H9 (cell line): ENCODE results near the gene ZFAND3. TPM values are rescaled to one million over a fixed set of nuclear protein-coding genes. Genes with fewer than 3 reads are reported as not detected.

Source experiments
- DNase-seq: peaks from one replicate; pipeline ENCODE4 v3.0.0-alpha.2; 2017
- H2AFZ ChIP-seq: one replicate; pipeline ENCODE4 v1.6.1; 2013; ENCODE audit warnings: mild to moderate bottlenecking, low read length, control low read depth, moderate library complexity
- H2AK5ac ChIP-seq: 2 replicates; pipeline ENCODE4 v1.6.1; 2013; ENCODE audit warnings: low read length, control low read depth, mixed read lengths; ENCODE audit not compliant: insufficient read length
- H2BK120ac ChIP-seq: one replicate; pipeline ENCODE4 v1.6.1; 2013; ENCODE audit warnings: low read depth, mild to moderate bottlenecking, low read length, control low read depth, inconsistent platforms; ENCODE audit not compliant: poor library complexity, severe bottlenecking
- H2BK12ac ChIP-seq: 2 replicates; pipeline ENCODE4 v1.6.1; 2013; ENCODE audit warnings: low read length, control low read depth, mixed read lengths, low read depth; ENCODE audit not compliant: insufficient read length
- H2BK15ac ChIP-seq: 2 replicates; pipeline ENCODE4 v1.6.1; 2013; ENCODE audit warnings: low read depth, low read length, control low read depth
- H2BK20ac ChIP-seq: one replicate; pipeline ENCODE4 v1.6.1; 2013; ENCODE audit warnings: low read depth, mild to moderate bottlenecking, low read length, control low read depth, inconsistent platforms; ENCODE audit not compliant: poor library complexity, severe bottlenecking
- H2BK5ac ChIP-seq: 2 replicates; pipeline ENCODE4 v1.6.1; 2013; ENCODE audit warnings: low read length, control low read depth, mixed read lengths; ENCODE audit not compliant: insufficient read length
- H3K14ac ChIP-seq: 2 replicates; pipeline ENCODE4 v1.6.1; 2013; ENCODE audit warnings: low read length, control low read depth; ENCODE audit not compliant: insufficient read depth
- H3K18ac ChIP-seq: 2 replicates; pipeline ENCODE4 v1.6.1; 2013; ENCODE audit warnings: low read depth, mild to moderate bottlenecking, mixed read lengths, low read length, control low read depth; ENCODE audit not compliant: insufficient read length
- H3K23ac ChIP-seq: 2 replicates; pipeline ENCODE4 v1.6.1; 2013; ENCODE audit warnings: low read length, control low read depth, mixed read lengths, low read depth; ENCODE audit not compliant: insufficient read length
- H3K23me2 ChIP-seq: 2 replicates; pipeline ENCODE4 v1.6.1; 2013; ENCODE audit warnings: low read depth, mild to moderate bottlenecking, mixed read lengths, low read length, control low read depth; ENCODE audit not compliant: insufficient read length, poor library complexity, severe bottlenecking
- H3K27ac ChIP-seq: 2 replicates; pipeline ENCODE4 v1.5.1; 2013; ENCODE audit warnings: low read length, control low read depth, mixed read lengths, low read depth; ENCODE audit not compliant: insufficient read length
- H3K27me3 ChIP-seq: 2 replicates; pipeline ENCODE4 v1.6.1; 2013; ENCODE audit warnings: low read length, control low read depth, inconsistent platforms; ENCODE audit not compliant: insufficient read depth
- H3K4ac ChIP-seq: 2 replicates; pipeline ENCODE4 v1.6.1; 2013; ENCODE audit warnings: low read depth, mild to moderate bottlenecking, control low read depth, inconsistent platforms, low read length, moderate library complexity
- H3K4me1 ChIP-seq: 2 replicates; pipeline ENCODE4 v1.6.1; 2013; ENCODE audit warnings: low read length, control low read depth, inconsistent platforms; ENCODE audit not compliant: insufficient read depth
- H3K4me2 ChIP-seq: 2 replicates; pipeline ENCODE4 v1.6.1; 2013; ENCODE audit warnings: low read length, control low read depth, mixed read lengths; ENCODE audit not compliant: insufficient read length, insufficient read depth
- H3K56ac ChIP-seq: 2 replicates; pipeline ENCODE4 v1.6.1; 2013; ENCODE audit warnings: low read depth, mild to moderate bottlenecking, mixed read lengths, low read length, control low read depth; ENCODE audit not compliant: insufficient read length
- H3K79me1 ChIP-seq: 2 replicates; pipeline ENCODE4 v1.6.1; 2013; ENCODE audit warnings: low read depth, mild to moderate bottlenecking, moderate library complexity, low read length, control low read depth, inconsistent platforms; ENCODE audit not compliant: insufficient read depth, poor library complexity, severe bottlenecking
- H3K79me2 ChIP-seq: 2 replicates; pipeline ENCODE4 v1.6.1; 2013; ENCODE audit warnings: low read length, control low read depth, inconsistent platforms; ENCODE audit not compliant: insufficient read depth
- H3K9ac ChIP-seq: 2 replicates; pipeline ENCODE4 v1.6.1; 2013; ENCODE audit warnings: low read length, control low read depth, mixed read lengths; ENCODE audit not compliant: insufficient read length; ENCODE audit errors: extremely low read depth
- H3K9me3 ChIP-seq: one replicate; pipeline ENCODE4 v1.6.1; 2013; ENCODE audit warnings: low read depth, low read length, inconsistent platforms; ENCODE audit not compliant: control insufficient read depth
- H3T11ph ChIP-seq: one replicate; pipeline ENCODE4 v1.6.1; 2013; ENCODE audit warnings: mild to moderate bottlenecking, low read length, control low read depth, inconsistent platforms
- H4K20me1 ChIP-seq: one replicate; pipeline ENCODE4 v1.6.1; 2013; ENCODE audit not compliant: control insufficient read depth, insufficient read length, insufficient read depth
- H4K5ac ChIP-seq: 2 replicates; pipeline ENCODE4 v1.6.1; 2013; ENCODE audit warnings: low read depth, mild to moderate bottlenecking, mixed read lengths, low read length, control low read depth; ENCODE audit not compliant: insufficient read length
- H4K8ac ChIP-seq: replicated peaks from 2 replicates; pipeline ENCODE4 v1.6.1; 2013; ENCODE audit warnings: low read length, control low read depth, mixed read lengths, low read depth; ENCODE audit not compliant: insufficient read length
- H4K91ac ChIP-seq: 2 replicates; pipeline ENCODE4 v1.6.1; 2013; ENCODE audit warnings: low read depth, mild to moderate bottlenecking, moderate library complexity, mixed read lengths, low read length, control low read depth; ENCODE audit not compliant: insufficient read length
- H3K27ac Mint-ChIP-seq, 3 experiments: 2 replicates in 2 of 3; 3 replicates in 1 of 3; pipeline ENCODE4 v1.8.0; 2020 to 2021; ENCODE audit warnings: mixed read lengths in 3 of 3, mild to moderate bottlenecking in 1 of 3, moderate library complexity in 1 of 3
- H3K27me3 Mint-ChIP-seq: 2 replicates; pipeline ENCODE4 v1.8.0; 2021; ENCODE audit warnings: low read depth, mild to moderate bottlenecking, moderate library complexity, mixed read lengths
- H3K36me3 Mint-ChIP-seq, 3 experiments: 2 replicates in 2 of 3; 3 replicates in 1 of 3; pipeline ENCODE4 v1.8.0; 2020 to 2021; ENCODE audit warnings: low read depth in 3 of 3, mixed read lengths in 3 of 3; ENCODE audit not compliant: insufficient read depth in 1 of 3
- H3K4me1 Mint-ChIP-seq, 2 experiments: 2 replicates each; pipeline ENCODE4 v1.8.0; 2020; ENCODE audit warnings: mixed read lengths in 2 of 2
- H3K4me3 Mint-ChIP-seq, 2 experiments: 2 replicates in 1 of 2; 3 replicates in 1 of 2; pipeline ENCODE4 v1.8.0; 2020 to 2021; ENCODE audit warnings: mild to moderate bottlenecking in 2 of 2, mixed read lengths in 2 of 2, moderate library complexity in 1 of 2
- H3K9me3 Mint-ChIP-seq, 2 experiments: 2 replicates in 1 of 2; 3 replicates in 1 of 2; pipeline ENCODE4 v1.8.0; 2020; ENCODE audit warnings: mild to moderate bottlenecking in 2 of 2, mixed read lengths in 2 of 2, moderate library complexity in 1 of 2
- CTCF ChIP-seq: fragments of 200-600 bp; sonication (generic); conservative IDR thresholded peaks from 3 replicates; pipeline ENCODE4 v1.8.0; 2021; ENCODE audit warnings: antibody characterized with exemption, mild to moderate bottlenecking
- WGBS: extraction: QIAGEN DNeasy Blood & Tissue Kit; methylation state at CpG from one replicate; pipeline ENCODE4 v1.1.7; 2013; ENCODE audit warnings: missing lambda C conversion rate, low lambda C conversion rate, mixed read lengths; ENCODE audit not compliant: insufficient read length; ENCODE audit errors: extremely low coverage; 5-methylcytosine and 5-hydroxymethylcytosine counted together
- total RNA-seq: library from RNA; stranded (reverse); gene quantifications from 2 replicates; pipeline ENCODE4 v1.2.1, GENCODE V29; 2021

The ZFAND3 gene
- total RNA-seq, 1 experiment from 2014 or later = 57.7 TPM

- H3K18ac ChIP-seq = no peak overlapping the region
- no peak overlapping the region for H3K4ac ChIP-seq
- no peak overlapping the region for H2BK12ac ChIP-seq
- H3K9ac ChIP-seq = no peak overlapping the region
- no peak overlapping the region for H2BK20ac ChIP-seq
- no peak overlapping the region for H2AFZ ChIP-seq
- no peak overlapping the region for H3K23ac ChIP-seq
- H4K5ac ChIP-seq = no peak overlapping the region
- H3K4me2 ChIP-seq = no peak overlapping the region
- no peaks in the 10 kb centered on the region for H4K20me1 ChIP-seq
- no peak overlapping the region for H3K4me3 Mint-ChIP-seq
- H2BK120ac ChIP-seq = no peak overlapping the region
- H2BK15ac ChIP-seq = no peak overlapping the region
- H4K8ac ChIP-seq = no peak overlapping the region
- H3K14ac ChIP-seq = no peak overlapping the region
- no peaks in the 10 kb centered on the region for H3K23me2 ChIP-seq
- H3K27ac ChIP-seq = no peak overlapping the region
- no peaks in the 10 kb centered on the region for H3K9me3 ChIP-seq
- peaks cover 19 to 20% of the 10 kb centered on the region in 2 experiments for H3K4me1 Mint-ChIP-seq
- no peaks in the 10 kb centered on the region for H3K27me3 Mint-ChIP-seq
- H2BK5ac ChIP-seq = no peak overlapping the region
- no peak overlapping the region for H4K91ac ChIP-seq
- no peak for TF ChIP-seq CTCF
- H3K56ac ChIP-seq = no peak overlapping the region
- no peaks in the 10 kb centered on the region for H3K9me3 Mint-ChIP-seq
- no peak overlapping the region for H3T11ph ChIP-seq
- no peak overlapping the region for H3K27ac Mint-ChIP-seq
- no CpG with 5 or more reads among the region's 1 CpG for WGBS
- no peak for DNase-seq
- peaks cover 0 to 4% (median 2%) of the 10 kb centered on the region in 3 experiments; a peak in 3 of 7 replicates for H3K36me3 Mint-ChIP-seq
- no peaks in the 10 kb centered on the region for H3K79me1 ChIP-seq
- H2AK5ac ChIP-seq = no peak overlapping the region
- no peaks in the 10 kb centered on the region for H3K27me3 ChIP-seq
- H3K4me1 ChIP-seq = 0 out of 2 replicates have a peak, but pooled peaks cover 2% of the 10 kb centered on the region
- H3K79me2 ChIP-seq = no peaks in the 10 kb centered on the region
Measured at GRCh38 chr6:38117281-38117680, 297.8 kb downstream of the ZFAND3 start.
